Measurements from ENCODE around the gene CLEC20A.

The CLEC20A gene

GRCh38 chr1:178452013-178452412, 44.8 kb downstream of the CLEC20A start:
- Mint-ChIP-seq H3K27me3 (ENCODE audit: low read depth) (no peaks in the 10 kb centered on the region), H3K27ac (no peak overlapping the region), H3K36me3 (ENCODE audit: low read depth) (peaks cover 13% of the 10 kb centered on the region), H3K4me1 (no peaks in the 10 kb centered on the region), H3K4me3 (no peak overlapping the region), H3K9me3 (no peaks in the 10 kb centered on the region)
- TF ChIP-seq CTCF (IDR thresholded peaks at IDR 0.05; ENCODE audit: unreplicated experiment in 3 of 3), result no peak

GRCh38 chr1:178451529-178451928, 45.2 kb downstream of the CLEC20A start:
- H3K4me3 Mint-ChIP-seq, result no peak overlapping the region
- no peak overlapping the region for H3K27ac Mint-ChIP-seq

GRCh38 chr1:178450871-178451270, 45.9 kb downstream of the CLEC20A start:
- Mint-ChIP-seq H3K9me3 (no peaks in the 10 kb centered on the region), H3K27ac (no peak overlapping the region), H3K4me3 (no peak overlapping the region), H3K4me1 (no peaks in the 10 kb centered on the region), H3K27me3 (ENCODE audit: low read depth) (no peaks in the 10 kb centered on the region), H3K36me3 (ENCODE audit: low read depth) (peaks cover 5% of the 10 kb centered on the region)
- no peak for TF ChIP-seq CTCF (IDR thresholded peaks at IDR 0.05; ENCODE audit: unreplicated experiment in 3 of 3)

More at GRCh38 chr1:178451529-178451928, 45.2 kb downstream of the CLEC20A start:
- TF ChIP-seq CTCF (IDR thresholded peaks at IDR 0.05; ENCODE audit: unreplicated experiment in 3 of 3), result no peak
- Mint-ChIP-seq H3K9me3 (no peaks in the 10 kb centered on the region), H3K36me3 (ENCODE audit: low read depth) (peaks cover 9% of the 10 kb centered on the region), H3K4me1 (no peaks in the 10 kb centered on the region), H3K27me3 (ENCODE audit: low read depth) (no peaks in the 10 kb centered on the region)

GRCh38 chr1:178442925-178443324, 53.8 kb downstream of the CLEC20A start:
- peaks cover 28% of the 10 kb centered on the region for H3K36me3 Mint-ChIP-seq (ENCODE audit: low read depth)
- H3K4me3 Mint-ChIP-seq, result no peak overlapping the region
- no peak for TF ChIP-seq CTCF (IDR thresholded peaks at IDR 0.05; ENCODE audit: unreplicated experiment in 3 of 3)
- H3K4me1 Mint-ChIP-seq, result no peaks in the 10 kb centered on the region
- H3K9me3 Mint-ChIP-seq, result no peaks in the 10 kb centered on the region
- H3K27ac Mint-ChIP-seq, result no peak overlapping the region
- H3K27me3 Mint-ChIP-seq (ENCODE audit: low read depth), result no peaks in the 10 kb centered on the region

- H3K4me1 Mint-ChIP-seq, result no peaks in the 10 kb centered on the region
- no peaks in the 10 kb centered on the region for H3K9me3 Mint-ChIP-seq
- TF ChIP-seq CTCF (IDR thresholded peaks at IDR 0.05; ENCODE audit: unreplicated experiment in 3 of 3), result no peak
- no peak overlapping the region for H3K4me3 Mint-ChIP-seq
- H3K36me3 Mint-ChIP-seq (ENCODE audit: low read depth), result peaks cover 19% of the 10 kb centered on the region
- H3K27ac Mint-ChIP-seq, result no peak overlapping the region
- no peaks in the 10 kb centered on the region for H3K27me3 Mint-ChIP-seq (ENCODE audit: low read depth)
Measured at GRCh38 chr1:178438432-178438831, 58.3 kb downstream of the CLEC20A start.

- H3K4me3 Mint-ChIP-seq, result no peak overlapping the region
Measured at GRCh38 chr1:178436899-178437298, 59.9 kb downstream of the CLEC20A start.

More at GRCh38 chr1:178436899-178437298, 59.9 kb downstream of the CLEC20A start:
- no peak for TF ChIP-seq CTCF (IDR thresholded peaks at IDR 0.05; ENCODE audit: unreplicated experiment in 3 of 3)
- Mint-ChIP-seq H3K4me1 (no peaks in the 10 kb centered on the region), H3K27me3 (ENCODE audit: low read depth) (no peaks in the 10 kb centered on the region), H3K9me3 (no peaks in the 10 kb centered on the region), H3K27ac (no peak overlapping the region), H3K36me3 (ENCODE audit: low read depth) (peaks cover 7% of the 10 kb centered on the region)
